ENCODE measurements around the gene CYP2A7. TPM values are rescaled to one million over a fixed set of nuclear protein-coding genes. Genes with fewer than 3 reads are reported as not detected.
"Not testable (repeated sequence)": the region's sequence is repeated elsewhere in the genome, so short reads cannot be mapped to it uniquely, and the experiment has no call there.

The CYP2A7 gene
- total and polyA plus RNA-seq, 2 experiments from 2014 or later, result not detected

- H3K4me3 ChIP-seq; H3K9ac ChIP-seq; H3K4me1 ChIP-seq (ENCODE audit: insufficient read depth); H3K36me3 ChIP-seq (ENCODE audit: low read depth); in situ Hi-C loops (cut with MboI); H3K9me2 ChIP-seq (ENCODE audit: insufficient read depth); H3K79me2 ChIP-seq (ENCODE audit: insufficient read depth); H3K9me3 ChIP-seq (ENCODE audit: low read depth); H2AFZ ChIP-seq; H4K20me1 ChIP-seq (ENCODE audit: insufficient read depth); DNase-seq; H3K27me3 ChIP-seq (replicated peaks; ENCODE audit: insufficient read depth); H3K4me2 ChIP-seq (ENCODE audit: unreplicated experiment); H3F3A ChIP-seq (ENCODE audit: insufficient read depth); H3K27ac ChIP-seq: not testable (repeated sequence)
- 40 to 47% methylated on average over 1 of the region's 1 CpG for WGBS, 2 experiments (ENCODE audit: low coverage in 1 of 2, low lambda C conversion rate in 2 of 2, missing lambda C conversion rate in 2 of 2)
These were observed 43.6 kb downstream of the CYP2A7 start for GRCh38 chr19:40838477-40838876.

- H3K9me2 ChIP-seq (ENCODE audit: insufficient read depth), result no peaks in the 10 kb centered on the region
- 83 to 84% methylated on average over 6 of the region's 6 CpGs for WGBS, 2 experiments (ENCODE audit: low coverage in 1 of 2, low lambda C conversion rate in 2 of 2, missing lambda C conversion rate in 2 of 2)
- no peak overlapping the region for H3K4me3 ChIP-seq
- no peaks in the 10 kb centered on the region for H3K9me3 ChIP-seq (ENCODE audit: low read depth)
- no peaks in the 10 kb centered on the region for H4K20me1 ChIP-seq (ENCODE audit: insufficient read depth)
- H3K27me3 ChIP-seq (replicated peaks; ENCODE audit: insufficient read depth), result no peaks in the 10 kb centered on the region
- no peak for DNase-seq
- no peak overlapping the region for H2AFZ ChIP-seq
- no peak for TF ChIP-seq EZH2phosphoT487 (IDR thresholded peaks at IDR 0.05; ENCODE audit: insufficient read depth, low read depth)
- TF ChIP-seq EZH2 (IDR thresholded peaks at IDR 0.05; ENCODE audit: insufficient read depth, poor library complexity, severe bottlenecking), result no peak
- no peaks in the 10 kb centered on the region for H3K36me3 ChIP-seq (ENCODE audit: low read depth)
- in situ Hi-C loops (cut with MboI), result no loop called here
- no peak overlapping the region for H3K9ac ChIP-seq
- peaks cover 6% of the 10 kb centered on the region for H3K4me1 ChIP-seq (ENCODE audit: insufficient read depth)
- H3K4me2 ChIP-seq (ENCODE audit: unreplicated experiment), result no peak overlapping the region
- peaks cover 6% of the 10 kb centered on the region; the same call in 1 of the 2 replicates for H3F3A ChIP-seq (ENCODE audit: insufficient read depth)
- H3K27ac ChIP-seq, result no peak overlapping the region
- H3K79me2 ChIP-seq (ENCODE audit: insufficient read depth), result no peaks in the 10 kb centered on the region
These were observed 45.1 kb downstream of the CYP2A7 start for GRCh38 chr19:40836754-40837429.

GRCh38 chr19:40833728-40834533 is 48.1 kb downstream of the CYP2A7 start:
- Histone ChIP-seq H3F3A (ENCODE audit: insufficient read depth) (peaks cover 14% of the 10 kb centered on the region), H3K4me1 (ENCODE audit: insufficient read depth) (peaks cover 13% of the 10 kb centered on the region)
- H3K27me3 ChIP-seq (replicated peaks; ENCODE audit: insufficient read depth); H3K9ac ChIP-seq; H3K79me2 ChIP-seq (ENCODE audit: insufficient read depth); H3K27ac ChIP-seq; H3K36me3 ChIP-seq (ENCODE audit: low read depth); H3K4me3 ChIP-seq; H3K9me3 ChIP-seq (ENCODE audit: low read depth); DNase-seq; H3K4me2 ChIP-seq (ENCODE audit: unreplicated experiment); H4K20me1 ChIP-seq (ENCODE audit: insufficient read depth); in situ Hi-C loops (cut with MboI); H3K9me2 ChIP-seq (ENCODE audit: insufficient read depth); H2AFZ ChIP-seq: not testable (repeated sequence)
- 64 to 74% methylated on average over 6 to 7 of the region's 7 CpGs for WGBS, 2 experiments (ENCODE audit: low coverage in 1 of 2, low lambda C conversion rate in 2 of 2, missing lambda C conversion rate in 2 of 2)

GRCh38 chr19:40832431-40832790 is 49.6 kb downstream of the CYP2A7 start:
- peak overlapping the region; percentile 62 for H3K27ac ChIP-seq
- H3K27me3 ChIP-seq (replicated peaks; ENCODE audit: insufficient read depth); H3K79me2 ChIP-seq (ENCODE audit: insufficient read depth); H3K4me2 ChIP-seq (ENCODE audit: unreplicated experiment); H4K20me1 ChIP-seq (ENCODE audit: insufficient read depth); H3K36me3 ChIP-seq (ENCODE audit: low read depth); H3K9ac ChIP-seq; in situ Hi-C loops (cut with MboI); DNase-seq; H3K9me3 ChIP-seq (ENCODE audit: low read depth); H3K9me2 ChIP-seq (ENCODE audit: insufficient read depth); H2AFZ ChIP-seq; H3K4me3 ChIP-seq: not testable (repeated sequence)
- WGBS, 2 experiments (ENCODE audit: low coverage in 1 of 2, low lambda C conversion rate in 2 of 2, missing lambda C conversion rate in 2 of 2), result 72 to 78% methylated on average over 4 of the region's 4 CpGs
- peaks cover 14% of the 10 kb centered on the region for H3F3A ChIP-seq (ENCODE audit: insufficient read depth)
- peaks cover 13% of the 10 kb centered on the region for H3K4me1 ChIP-seq (ENCODE audit: insufficient read depth)
